H1 (cell line): ENCODE measurements around the gene TCTN3.

Source experiments
- CHD1 ChIP-seq: IDR thresholded peaks from 2 replicates; pipeline ENCODE4 v1.6.1; 2012; ENCODE audit warnings: low read depth, low read length, improper control_type of control experiment
- CTCF ChIP-seq, 3 experiments: IDR thresholded peaks; 1 replicate in 2 of 3; 2 replicates in 1 of 3; pipeline versions ENCODE4 v1.5.1 to v1.6.1; 2011; ENCODE audit warnings: low read length in 3 of 3, mild to moderate bottlenecking in 3 of 3, inconsistent platforms in 2 of 3, low read depth in 1 of 3, moderate library complexity in 1 of 3; ENCODE audit not compliant: insufficient read depth in 1 of 3; ENCODE audit errors: control extremely low read depth in 1 of 3
- MAX ChIP-seq: IDR thresholded peaks from 2 replicates; pipeline ENCODE4 v1.6.1; 2012; ENCODE audit warnings: inconsistent platforms
- SAP30 ChIP-seq: fragments of 300-600 bp; sonication (generic); IDR thresholded peaks from 2 replicates; pipeline ENCODE4 v1.7.1; 2012; ENCODE audit warnings: low read length, moderate library complexity, mild to moderate bottlenecking, inconsistent platforms; ENCODE audit not compliant: insufficient read depth, insufficient replicate concordance

DNA sequence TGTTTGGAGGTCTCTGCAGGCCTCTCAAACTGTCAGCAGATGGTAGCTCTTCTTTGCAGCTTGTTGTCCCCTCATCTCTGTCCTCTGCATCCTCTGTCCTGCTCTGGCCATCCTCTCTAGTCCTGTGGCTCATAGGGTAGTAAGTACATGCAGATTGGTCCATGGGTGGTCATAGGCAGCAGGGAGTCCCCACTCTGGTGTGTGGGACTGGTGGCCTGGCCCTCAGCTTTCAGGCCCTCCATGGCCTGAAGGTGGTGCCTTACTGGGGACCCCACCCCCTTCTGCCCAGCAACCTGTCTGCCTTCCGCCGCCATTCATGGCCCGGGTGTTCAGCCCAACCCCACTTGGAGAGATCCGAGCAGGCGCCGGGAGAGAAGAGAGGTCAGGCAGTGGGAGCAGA, 12.8 kb upstream of the TCTN3 start:
- no peak for TF ChIP-seq CTCF (IDR thresholded peaks at IDR 0.05; ENCODE audit: control extremely low read depth in 1 of 3, insufficient read depth in 1 of 3, low read depth in 1 of 3, low read length in 3 of 3)
- no peak for TF ChIP-seq CHD1
- TF ChIP-seq SAP30 = no peak
- TF ChIP-seq MAX = no peak
